C4-2B (cell line): ENCODE measurements around the gene LUM.

ENCODE experiments used
- H3K27ac ChIP-seq: fragments of 450-650 bp; 2 replicates; pipeline ENCODE4 v1.5.1; 2017
- CTCF ChIP-seq: fragments of 450-650 bp; conservative IDR thresholded peaks from 2 replicates; pipeline ENCODE4 v1.5.1; 2017; ENCODE audit warnings: mild to moderate bottlenecking
- ZFX ChIP-seq: fragments of 450-650 bp; IDR thresholded peaks from 2 replicates; pipeline ENCODE4 v1.6.1; 2017

Gene LUM

DNA sequence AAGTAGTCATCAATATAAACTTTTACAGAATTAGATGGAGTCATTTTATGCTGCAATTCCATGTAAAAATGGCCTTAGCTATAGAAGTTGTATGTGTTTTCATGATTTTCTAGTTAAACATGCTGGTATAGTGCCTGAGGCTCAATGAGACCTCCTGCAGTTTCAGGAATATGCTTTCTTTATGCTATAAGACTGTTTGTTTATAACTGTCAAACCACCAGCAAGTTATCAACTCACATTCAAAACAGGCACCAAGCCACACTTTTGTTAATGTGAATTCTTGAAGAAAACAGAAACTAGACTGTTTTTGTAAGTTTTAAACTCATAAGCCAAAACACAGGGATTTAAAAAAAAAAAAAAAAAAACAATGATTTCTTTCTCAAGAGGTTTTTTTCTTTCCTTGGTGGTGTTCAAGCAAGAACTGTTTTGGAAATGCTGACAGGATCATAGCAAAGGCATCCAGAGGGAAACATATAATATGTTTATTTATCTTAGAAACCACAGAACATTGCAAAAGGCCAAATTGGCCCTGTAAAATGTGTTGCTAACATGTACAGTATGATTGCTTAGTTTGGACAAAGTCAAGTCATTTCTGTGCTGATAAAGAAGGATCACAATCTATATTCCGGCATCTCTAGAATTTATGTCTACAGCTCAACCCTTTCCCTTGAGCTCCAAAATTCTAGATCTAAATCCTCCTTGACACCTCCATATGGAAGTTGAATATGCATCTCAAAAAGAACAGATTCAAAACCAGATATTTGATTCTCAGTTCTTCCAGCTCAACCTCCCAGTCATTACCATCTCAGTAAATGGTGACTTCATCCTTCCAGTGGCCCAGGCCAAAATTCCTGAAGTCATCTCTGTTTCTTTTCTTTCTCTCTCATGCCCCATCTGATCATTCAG is 29.0 kb upstream of the LUM start:
- no peak for TF ChIP-seq ZFX
- TF ChIP-seq CTCF = no peak
- no peak overlapping the region for H3K27ac ChIP-seq

DNA sequence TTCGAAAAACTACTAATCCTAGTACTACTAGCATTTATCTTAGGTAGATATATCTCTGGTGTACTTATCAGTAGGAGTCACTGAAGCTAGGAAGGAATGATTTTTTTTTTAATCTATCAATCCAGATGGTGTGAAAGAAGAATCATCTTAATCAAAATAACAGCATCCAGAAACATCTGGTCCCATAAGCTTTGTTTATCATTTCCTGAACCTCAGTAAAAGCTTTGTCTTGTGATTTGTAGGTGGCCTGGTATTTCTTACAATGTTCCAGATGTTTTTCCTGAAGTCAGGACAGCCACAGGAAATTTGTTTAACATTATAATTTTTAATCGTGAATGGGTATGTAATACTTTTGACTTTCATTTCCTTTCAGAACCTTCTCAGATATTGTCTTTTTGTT is 28.0 kb upstream of the LUM start:
- no peak overlapping the region for H3K27ac ChIP-seq
- TF ChIP-seq ZFX (no peak), CTCF (no peak)

DNA sequence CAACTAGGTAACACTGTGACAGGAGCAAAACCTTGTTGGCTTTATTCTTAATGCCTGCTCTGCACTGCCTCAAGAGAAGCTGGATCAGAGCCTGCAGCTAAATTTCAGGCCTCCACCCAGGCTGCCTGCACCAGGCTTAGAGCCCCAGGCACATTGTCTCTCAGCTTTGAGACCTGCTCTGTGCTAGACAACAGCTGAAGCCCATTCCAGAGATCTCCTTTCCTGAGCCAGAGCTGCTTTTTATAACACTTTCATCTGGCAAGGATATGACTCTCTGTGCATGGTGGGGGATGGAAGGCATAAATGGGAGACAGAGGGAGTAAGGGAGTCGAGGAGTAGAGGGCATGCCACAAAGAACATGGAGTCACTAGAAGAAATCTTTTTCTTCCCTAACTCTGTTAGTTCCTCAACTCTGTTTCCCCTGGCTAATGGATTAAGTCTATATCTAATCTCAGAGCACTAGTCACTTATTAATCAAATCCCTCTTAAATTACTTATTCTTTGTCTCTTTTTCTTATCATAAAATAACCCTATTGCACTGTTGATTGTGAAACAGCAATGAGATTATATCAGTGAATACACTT is 27.1 kb upstream of the LUM start:
- H3K27ac ChIP-seq = no peak overlapping the region
- TF ChIP-seq ZFX (no peak), CTCF (no peak)

DNA sequence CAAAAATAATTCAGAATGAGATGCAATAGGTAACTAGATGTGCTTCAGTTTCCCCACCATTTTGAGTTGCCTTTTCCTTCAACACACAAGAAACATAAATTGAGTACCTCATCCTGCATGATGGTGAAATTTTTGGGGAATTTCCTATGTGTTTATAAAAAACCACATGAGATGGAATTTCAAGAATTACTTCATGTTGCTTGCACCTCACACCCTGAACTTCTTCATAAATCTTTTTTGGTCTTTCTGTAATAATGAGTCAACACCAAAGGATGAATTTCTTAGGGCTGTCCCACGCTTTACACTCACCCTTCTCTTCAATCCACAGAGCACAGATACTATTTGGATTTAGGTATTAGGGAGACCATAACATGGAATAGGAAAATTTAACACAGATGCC is 22.6 kb upstream of the LUM start:
- H3K27ac ChIP-seq = no peak overlapping the region
- no peak for TF ChIP-seq CTCF
- no peak for TF ChIP-seq ZFX

DNA sequence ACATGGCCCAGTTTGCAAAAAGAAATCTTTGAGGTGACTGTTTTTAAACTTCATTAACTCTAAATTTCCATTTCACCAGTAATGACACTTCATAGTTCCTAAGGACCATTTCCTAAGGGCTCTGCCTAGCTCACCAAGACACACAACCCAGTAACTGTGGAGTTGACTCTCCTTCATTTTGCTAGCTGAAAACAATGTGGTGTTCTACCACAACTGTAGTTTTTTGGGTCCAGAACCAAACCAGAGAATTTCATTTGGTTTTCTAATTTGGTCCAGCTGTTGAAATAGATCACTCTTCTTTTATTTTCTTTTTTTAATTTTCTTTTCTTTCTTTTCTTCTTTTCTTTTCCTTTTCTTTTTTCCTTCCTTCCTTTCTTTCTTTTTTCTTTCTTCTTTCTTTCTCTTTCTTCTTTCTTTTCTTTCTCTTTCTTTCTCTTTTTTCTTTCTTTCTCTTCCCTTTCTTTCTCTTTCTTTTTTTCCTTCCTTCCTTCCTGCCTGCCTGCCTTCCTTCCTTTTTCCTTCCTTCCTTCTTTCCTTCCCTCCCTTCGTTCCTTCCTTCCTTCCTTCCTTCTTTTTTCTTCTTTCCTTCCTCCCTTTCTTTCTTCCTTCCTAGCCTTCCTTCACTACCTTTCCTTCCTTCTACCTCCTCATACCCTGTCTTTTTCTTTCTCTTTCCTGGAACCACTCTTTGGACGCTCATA is 18.5 kb upstream of the LUM start:
- TF ChIP-seq CTCF (no peak), ZFX (no peak)
- H3K27ac ChIP-seq = no peak overlapping the region

- no peak overlapping the region for H3K27ac ChIP-seq
- TF ChIP-seq ZFX (no peak), CTCF (no peak)
Observed at GRCh38 chr12:91127751-91128150, 16.5 kb upstream of the LUM start.

- H3K27ac ChIP-seq = no peak overlapping the region
Observed at GRCh38 chr12:91127306-91127705, 16.0 kb upstream of the LUM start.

More at GRCh38 chr12:91127306-91127705, 16.0 kb upstream of the LUM start:
- TF ChIP-seq ZFX (no peak), CTCF (no peak)
